MM.1S (cell line): Measurements from ENCODE around the gene CABLES1.

Experiments
- CTCF ChIP-seq: fragments of 300-600 bp; sonication (generic); IDR thresholded peaks from 2 replicates; pipeline ENCODE4 v1.5.1; 2016; ENCODE audit warnings: antibody characterized with exemption, low read length, mixed read lengths
- EZH2 ChIP-seq: fragments of 300-600 bp; sonication (generic); optimal IDR thresholded peaks from 2 replicates; pipeline ENCODE3; 2017; ENCODE audit warnings: low read depth, mild to moderate bottlenecking, antibody characterized with exemption, low read length, mixed read lengths

- TF ChIP-seq CTCF (no peak), EZH2 (no peak)
Measured at GRCh38 chr18:23237524-23238151, 102.4 kb downstream of the CABLES1 start.
